Embryonic facial prominence (tissue), 1 donor: ENCODE data around the gene ARPC5.

Experiments used
- DNase-seq: peaks from one replicate; pipeline ENCODE4 v3.0.0-alpha.2; 2016; ENCODE audit errors: extremely low spot score

Gene ARPC5

GRCh38 chr1:183611021-183611420 is 24.6 kb downstream of the ARPC5 start:
- no peak for DNase-seq

GRCh38 chr1:183609759-183610452 is 25.7 kb downstream of the ARPC5 start:
- no peak for DNase-seq

GRCh38 chr1:183609313-183609712 is 26.3 kb downstream of the ARPC5 start:
- DNase-seq: no peak

GRCh38 chr1:183607322-183607980 is 28.1 kb downstream of the ARPC5 start:
- no peak for DNase-seq

GRCh38 chr1:183605904-183606303 is 29.7 kb downstream of the ARPC5 start:
- no peak for DNase-seq

- DNase-seq: no peak
These were observed 30.8 kb downstream of the ARPC5 start for GRCh38 chr1:183604815-183605214.

- DNase-seq: no peak
These were observed 31.4 kb downstream of the ARPC5 start for GRCh38 chr1:183604038-183604808.

GRCh38 chr1:183602510-183602909 is 33.1 kb downstream of the ARPC5 start:
- DNase-seq: no peak

GRCh38 chr1:183600634-183601033 is 34.9 kb downstream of the ARPC5 start:
- no peak for DNase-seq

- no peak for DNase-seq
These were observed 35.4 kb downstream of the ARPC5 start for GRCh38 chr1:183600136-183600535.

GRCh38 chr1:183598386-183598785 is 37.2 kb downstream of the ARPC5 start:
- DNase-seq: no peak

- DNase-seq: no peak
These were observed 37.8 kb downstream of the ARPC5 start for GRCh38 chr1:183597656-183598347.

GRCh38 chr1:183596500-183596899 is 39.1 kb downstream of the ARPC5 start:
- no peak for DNase-seq

GRCh38 chr1:183595537-183595936 is 40.0 kb downstream of the ARPC5 start:
- no peak for DNase-seq

- DNase-seq: no peak
These were observed 42.2 kb downstream of the ARPC5 start for GRCh38 chr1:183593356-183593755.

GRCh38 chr1:183592733-183593132 is 42.9 kb downstream of the ARPC5 start:
- DNase-seq: no peak

GRCh38 chr1:183590244-183591191 is 45.1 kb downstream of the ARPC5 start, which contains the start of gene NCF2:
Gene NCF2, minus strand, starts transcription at chr1:183590459. Its CDS starts 130 bp downstream, at chr1:183590329.
- no peak for DNase-seq

- no peak for DNase-seq
These were observed 45.7 kb downstream of the ARPC5 start for GRCh38 chr1:183589874-183590243.

GRCh38 chr1:183589384-183589783 is 46.2 kb downstream of the ARPC5 start:
- no peak for DNase-seq

GRCh38 chr1:183588827-183589226 is 46.8 kb downstream of the ARPC5 start:
- no peak for DNase-seq

GRCh38 chr1:183586926-183587325 is 48.7 kb downstream of the ARPC5 start:
- DNase-seq: no peak
